GM18858 (cell line): ENCODE data around the gene ATP10A.

Experiments used
- ATAC-seq: cut with Tn5 transposase; IDR thresholded peaks from one replicate; pipeline ENCODE4 v1.9.1; 2021; ENCODE audit not compliant: unreplicated experiment

ATP10A gene

GRCh38 chr15:25708391-25708790, 154.7 kb downstream of the ATP10A start:
- ATAC-seq, result no peak

GRCh38 chr15:25707656-25708365, 155.3 kb downstream of the ATP10A start:
- no peak for ATAC-seq

GRCh38 chr15:25706176-25706955, 156.8 kb downstream of the ATP10A start:
- ATAC-seq, result no peak

GRCh38 chr15:25705433-25706115, 157.6 kb downstream of the ATP10A start:
- ATAC-seq, result no peak

- ATAC-seq, result no peak
Observed at GRCh38 chr15:25703726-25704125, 159.4 kb downstream of the ATP10A start.

GRCh38 chr15:25701721-25702465, 161.2 kb downstream of the ATP10A start:
- no peak for ATAC-seq

- ATAC-seq, result no peak
Observed at GRCh38 chr15:25700916-25701315, 162.2 kb downstream of the ATP10A start.

GRCh38 chr15:25697586-25697985, 165.5 kb downstream of the ATP10A start:
- ATAC-seq, result no peak

GRCh38 chr15:25695875-25696760, 167.0 kb downstream of the ATP10A start:
- ATAC-seq, result no peak

GRCh38 chr15:25694823-25695312, 168.3 kb downstream of the ATP10A start:
- ATAC-seq, result no peak

- no peak for ATAC-seq
Observed at GRCh38 chr15:25694239-25694584, 168.9 kb downstream of the ATP10A start.

- ATAC-seq, result no peak
Observed at GRCh38 chr15:25693321-25694238, 169.5 kb downstream of the ATP10A start.

GRCh38 chr15:25691544-25692430, 171.3 kb downstream of the ATP10A start:
- no peak for ATAC-seq

GRCh38 chr15:25690673-25691543, 172.2 kb downstream of the ATP10A start:
- ATAC-seq, result no peak

- no peak for ATAC-seq
Observed at GRCh38 chr15:25689592-25689991, 173.5 kb downstream of the ATP10A start.

- no peak for ATAC-seq
Observed at GRCh38 chr15:25688166-25688565, 175.0 kb downstream of the ATP10A start.

GRCh38 chr15:25687689-25688088, 175.4 kb downstream of the ATP10A start:
- ATAC-seq, result no peak
